Left renal cortex interstitium (tissue), 4 donors: Measurements from ENCODE around the gene KCNH1. TPM values are rescaled to one million over a fixed set of nuclear protein-coding genes. Genes with fewer than 3 reads are reported as not detected.
"Not testable (repeated sequence)": the region's sequence is repeated elsewhere in the genome, so short reads cannot be mapped to it uniquely, and the experiment has no call there.

ENCODE experiments used
- DNase-seq, 4 donors: peaks; one replicate each; pipeline ENCODE4 v3.0.0-alpha.2; 2013; ENCODE audit warnings: low read depth in 4 of 4, low spot score in 2 of 4, missing footprints in 1 of 4
- polyA plus RNA-seq, 4 donors: library from polyadenylated mRNA; unstranded; fragments of 120-200 nt; gene quantifications; one replicate each; pipeline ENCODE4 v1.2.1, GENCODE V29; 2013; ENCODE audit not compliant: insufficient read length in 4 of 4

KCNH1 gene
- polyA plus RNA-seq, 4 donors, result 0.24 to 0.33 (median 0.31) TPM

DNA sequence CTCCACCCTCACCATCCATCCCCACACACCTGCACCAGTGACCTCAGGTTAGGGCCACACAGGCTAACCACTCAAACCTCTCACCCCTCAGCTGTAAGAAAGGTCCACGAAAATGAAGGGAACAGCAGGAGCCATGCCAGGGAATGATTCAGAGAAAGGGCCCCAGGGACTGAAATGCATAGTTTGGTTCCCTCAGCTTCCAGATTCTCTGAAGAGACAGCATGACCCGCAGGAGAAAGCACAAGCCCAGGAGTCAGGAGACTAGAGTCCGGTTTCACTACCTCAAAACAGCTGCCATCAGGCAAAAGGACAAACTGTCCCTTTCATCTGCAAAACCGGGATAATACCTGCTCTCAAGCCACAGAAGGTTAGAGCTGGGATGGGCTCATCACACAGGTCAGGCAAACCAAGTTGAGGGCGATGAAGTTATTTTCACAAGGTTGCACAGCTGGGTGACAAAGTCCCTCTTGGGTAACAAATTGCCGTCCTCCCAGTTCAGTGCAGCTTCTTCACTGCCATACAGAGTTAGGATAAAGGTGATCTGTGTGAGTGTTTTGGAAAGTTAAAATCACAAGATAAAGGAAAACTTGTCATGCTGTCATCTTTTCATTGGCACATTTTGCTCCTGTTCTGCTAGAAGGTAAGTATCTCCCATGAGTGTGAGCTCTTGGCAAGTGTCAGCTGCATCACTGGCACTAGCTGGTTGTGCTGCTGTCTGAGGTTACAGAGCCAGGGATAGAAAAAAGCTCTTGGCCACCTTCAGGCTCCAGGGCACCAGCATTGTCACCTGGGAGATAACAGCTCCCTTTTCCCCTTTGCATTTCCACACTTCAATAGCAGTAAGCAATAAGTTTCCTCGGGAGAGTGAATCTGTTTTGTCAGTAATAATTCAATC is 120.4 kb downstream of the KCNH1 start:
- DNase-seq, result no peak

DNA sequence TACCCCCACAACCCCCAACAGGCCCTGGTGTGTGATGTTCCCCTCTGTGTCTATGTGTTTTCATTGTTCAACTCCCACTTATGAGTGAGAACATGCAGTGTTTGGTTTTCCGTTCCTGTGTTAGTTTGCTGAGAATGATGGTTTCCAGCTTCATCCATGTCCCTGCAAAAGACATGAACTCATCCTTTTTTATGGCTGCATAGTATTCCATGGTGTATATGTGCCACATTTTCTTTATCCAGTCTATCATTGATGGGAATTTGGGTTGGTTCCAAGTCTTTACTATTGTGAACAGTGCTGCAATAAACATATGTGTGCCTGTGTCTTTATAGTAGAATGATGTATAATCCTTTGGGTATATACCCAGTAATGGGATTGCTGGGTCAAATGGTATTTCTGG is 122.8 kb downstream of the KCNH1 start:
- DNase-seq, result not testable (repeated sequence)

- DNase-seq, result no peak
Observed at GRCh38 chr1:211009944-211010343, 124.0 kb downstream of the KCNH1 start.

DNA sequence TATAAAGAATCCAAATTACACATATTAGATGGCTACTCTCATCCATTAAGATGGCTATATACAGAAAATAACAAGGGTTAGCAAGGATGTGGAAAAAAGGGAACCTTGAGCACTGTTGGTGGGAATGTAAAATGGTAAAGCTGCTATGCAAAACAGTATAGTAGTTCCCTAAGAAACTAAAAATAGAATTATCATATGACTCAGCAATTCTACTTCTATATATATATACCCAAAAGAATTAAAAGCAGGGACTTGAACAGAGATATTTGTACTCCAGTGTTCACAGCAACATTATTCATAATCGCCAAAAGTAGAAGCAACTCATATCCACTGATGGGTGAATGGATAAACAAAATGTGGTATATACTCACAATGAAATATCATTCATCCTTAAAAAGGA is 126.1 kb downstream of the KCNH1 start:
- no peak for DNase-seq

GRCh38 chr1:210995931-210996330 is 138.0 kb downstream of the KCNH1 start:
- not testable (repeated sequence) for DNase-seq

GRCh38 chr1:210992837-210993236 is 141.1 kb downstream of the KCNH1 start:
- DNase-seq, result no peak

DNA sequence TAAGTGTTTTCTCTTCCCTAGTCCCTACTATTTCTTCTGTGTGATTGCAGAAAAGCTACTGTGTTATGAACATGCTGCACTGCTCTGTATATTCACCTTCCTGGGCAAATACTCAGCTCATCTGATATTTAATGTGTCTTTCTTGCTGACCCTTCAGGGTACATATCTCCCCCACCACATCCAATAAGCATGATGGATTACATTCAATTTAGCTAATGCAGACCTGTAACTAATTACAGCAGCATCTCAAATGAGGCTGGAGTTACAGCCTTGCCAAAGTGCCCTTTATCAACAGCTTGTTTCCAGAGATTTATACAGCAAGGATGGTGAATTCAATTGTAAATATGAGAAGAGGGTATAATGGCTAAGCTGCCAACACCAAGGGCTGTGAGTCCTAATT is 144.0 kb downstream of the KCNH1 start:
- no peak for DNase-seq

GRCh38 chr1:210981490-210981889 is 152.5 kb downstream of the KCNH1 start:
- no peak for DNase-seq

DNA sequence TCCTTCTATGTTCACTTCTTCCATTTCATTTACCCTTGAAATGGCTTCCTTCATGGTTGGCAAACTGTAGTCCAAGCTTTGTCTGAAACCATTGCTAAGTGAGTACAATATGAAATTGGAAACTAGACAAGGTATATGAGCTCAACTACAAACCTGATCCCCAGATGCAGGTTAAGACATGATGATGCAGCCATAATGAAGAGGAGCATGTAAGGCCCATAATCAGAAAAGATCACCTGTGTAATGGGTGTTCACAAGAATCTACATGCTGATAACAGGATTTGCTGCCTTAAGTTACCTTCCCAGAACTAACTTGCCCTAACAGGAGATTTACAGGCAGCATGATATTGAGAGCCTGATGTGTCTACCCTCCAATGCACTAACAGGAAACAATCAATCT is 153.9 kb downstream of the KCNH1 start:
- no peak for DNase-seq

- no peak for DNase-seq
Observed at GRCh38 chr1:210978974-210979354, 155.0 kb downstream of the KCNH1 start.

DNA sequence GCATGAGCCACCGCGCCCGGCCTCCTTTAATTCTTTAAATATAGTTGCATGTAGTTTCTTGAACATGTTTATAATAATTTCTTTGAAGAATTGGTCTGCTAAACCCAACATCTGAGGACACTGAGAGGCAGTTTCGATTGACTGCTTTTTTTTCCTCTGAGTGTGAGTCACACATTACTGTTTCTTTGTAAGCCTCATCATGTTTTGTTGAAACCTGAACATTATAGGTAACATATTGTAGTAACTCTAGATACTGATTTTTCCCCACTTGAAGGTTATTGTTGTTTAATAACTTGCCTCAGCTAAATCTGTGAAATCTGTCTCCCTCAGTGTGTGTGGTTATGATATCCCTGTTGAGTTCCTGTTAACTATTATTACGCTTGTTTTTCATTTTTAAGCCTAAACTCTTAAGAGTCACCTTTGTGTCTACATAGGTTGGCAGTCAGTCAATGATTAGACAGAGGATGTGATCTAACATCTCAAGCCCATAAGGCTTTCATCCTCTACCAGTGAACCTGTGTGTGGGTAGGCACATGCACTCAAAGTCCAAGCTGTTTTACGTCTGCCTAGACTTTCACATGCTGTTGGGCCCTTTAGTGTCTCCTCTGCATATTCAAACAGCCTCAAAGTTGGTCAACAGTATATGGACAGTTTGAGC is 155.5 kb downstream of the KCNH1 start:
- DNase-seq, result no peak

DNA sequence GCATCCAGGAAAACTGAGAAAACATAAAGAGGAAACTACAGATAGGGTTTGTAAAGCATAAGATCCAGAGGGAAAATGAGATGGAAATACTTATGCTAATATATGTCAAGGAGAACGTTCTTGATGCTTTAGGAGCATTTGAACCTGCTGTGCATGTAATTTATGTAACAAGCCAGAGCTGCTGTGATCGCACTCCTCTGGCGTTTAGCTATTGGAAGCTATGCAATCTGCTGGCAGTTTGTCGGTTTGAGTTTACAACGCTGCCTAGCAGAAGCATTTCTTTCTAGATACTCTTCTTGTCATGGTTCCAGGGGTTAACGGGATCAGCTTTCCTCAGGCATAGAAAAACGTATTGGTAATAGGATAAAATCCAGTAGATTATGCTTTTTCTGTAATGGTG is 182.7 kb downstream of the KCNH1 start:
- DNase-seq, result no peak

DNA sequence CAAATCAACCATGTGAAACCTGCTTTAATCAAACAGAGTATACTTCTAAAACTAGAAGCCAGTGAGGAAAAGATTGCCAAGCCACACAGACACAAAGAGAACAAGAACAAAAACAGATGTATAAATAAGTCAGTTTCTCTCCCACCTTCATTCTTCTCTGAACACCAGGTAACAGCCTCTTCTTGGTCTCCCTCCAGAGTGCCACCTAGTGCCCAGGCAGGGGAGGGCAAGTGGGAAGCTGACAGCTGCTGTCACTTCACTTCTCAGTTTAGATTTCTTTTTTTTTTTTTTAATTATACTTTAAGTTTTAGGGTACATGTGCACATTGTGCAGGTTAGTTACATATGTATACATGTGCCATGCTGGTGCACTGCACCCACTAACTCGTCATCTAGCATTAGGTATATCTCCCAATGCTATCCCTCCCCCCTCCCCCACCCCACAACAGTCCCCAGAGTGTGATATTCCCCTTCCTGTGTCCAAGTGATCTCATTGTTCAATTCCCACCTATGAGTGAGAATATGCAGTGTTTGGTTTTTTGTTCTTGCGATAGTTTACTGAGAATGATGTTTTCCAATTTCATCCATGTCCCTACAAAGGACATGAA is 183.9 kb downstream of the KCNH1 start:
- DNase-seq, result not testable (repeated sequence)

- DNase-seq, result no peak
Observed at GRCh38 chr1:210949489-210949888, 184.5 kb downstream of the KCNH1 start.

- no peak for DNase-seq
Observed at GRCh38 chr1:210949039-210949438, 184.9 kb downstream of the KCNH1 start.

- DNase-seq, result no peak
Observed at GRCh38 chr1:210944252-210944651, 189.7 kb downstream of the KCNH1 start.

DNA sequence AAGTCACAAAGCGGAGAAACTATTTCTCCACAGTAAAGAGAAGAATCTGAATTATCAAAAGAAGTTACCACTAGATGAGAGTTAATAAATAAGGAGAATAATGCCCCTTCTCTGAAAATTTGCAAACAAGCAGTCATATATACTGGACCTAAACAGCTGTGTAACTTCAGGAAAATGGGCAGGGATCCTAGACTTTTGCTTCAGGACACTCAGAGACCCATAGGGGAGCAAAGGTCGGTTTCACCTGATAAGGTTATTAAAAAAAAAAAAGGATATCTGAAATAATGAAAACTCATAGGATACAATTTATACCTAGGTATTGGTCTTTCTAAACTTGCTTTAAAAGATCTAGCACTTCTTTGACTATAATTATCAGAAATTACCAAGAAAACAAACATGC is 191.4 kb downstream of the KCNH1 start:
- DNase-seq, result no peak

- DNase-seq, result no peak
Observed at GRCh38 chr1:210940081-210940617, 193.8 kb downstream of the KCNH1 start.

DNA sequence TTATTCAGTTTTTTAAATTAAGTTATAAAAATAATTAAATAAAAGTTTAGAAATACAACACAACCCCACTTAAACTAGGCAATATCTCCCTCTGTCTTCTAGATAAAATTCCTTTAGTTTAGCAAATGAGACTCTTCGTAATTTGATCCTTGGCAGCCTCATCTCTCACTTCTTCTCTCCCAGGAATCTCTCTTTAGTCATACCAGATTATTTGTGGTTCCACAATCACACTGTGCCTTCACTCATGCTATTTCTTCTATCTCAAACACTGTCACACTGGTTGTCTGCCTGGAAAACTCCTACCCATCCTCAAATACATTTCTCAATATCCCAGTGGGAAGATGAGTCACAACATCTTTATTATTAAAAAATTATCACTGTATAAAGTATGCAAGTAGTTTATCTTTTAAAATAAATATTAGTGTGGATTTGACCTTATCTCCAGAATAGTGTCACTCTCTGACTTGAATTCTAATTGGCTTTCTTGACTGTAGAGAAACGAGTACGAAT is 195.5 kb downstream of the KCNH1 start:
- DNase-seq, result no peak

- DNase-seq, result no peak
Observed at GRCh38 chr1:210937846-210938245, 196.1 kb downstream of the KCNH1 start.

DNA sequence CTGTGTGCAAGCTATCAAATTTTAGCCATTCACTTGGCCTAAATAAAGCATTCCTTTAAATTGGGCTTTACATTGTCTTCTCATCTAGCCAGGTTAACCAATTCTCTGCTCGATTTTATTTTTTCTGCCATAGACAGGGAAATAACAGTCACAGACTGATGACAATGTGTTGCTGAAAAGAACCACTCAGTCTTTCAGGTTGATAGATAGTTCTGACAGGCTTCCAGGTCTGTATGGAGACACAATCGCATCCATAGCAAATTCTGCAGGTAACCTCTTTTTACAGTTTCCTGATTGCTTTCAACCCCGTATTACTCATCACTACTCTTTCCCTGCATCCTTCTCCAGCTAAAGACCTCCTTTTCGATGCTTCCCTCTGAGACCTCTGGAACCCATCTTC is 198.0 kb downstream of the KCNH1 start:
- DNase-seq, result no peak
